Stimulated activated CD4-positive, alpha-beta T cell treated with anti-CD3 and anti-CD28 coated beads, Interleukin-1b, Interleukin-23, amount 100 ng/mL, for 48 hours (primary cell): ENCODE measurements around the gene ARFGEF2.
"Not testable (repeated sequence)": the region's sequence is repeated elsewhere in the genome, so short reads cannot be mapped to it uniquely, and the experiment has no call there.

Experiments used
- DNase-seq: peaks from one replicate; pipeline ENCODE4 v3.0.0-alpha.2; 2020

Gene ARFGEF2

DNA sequence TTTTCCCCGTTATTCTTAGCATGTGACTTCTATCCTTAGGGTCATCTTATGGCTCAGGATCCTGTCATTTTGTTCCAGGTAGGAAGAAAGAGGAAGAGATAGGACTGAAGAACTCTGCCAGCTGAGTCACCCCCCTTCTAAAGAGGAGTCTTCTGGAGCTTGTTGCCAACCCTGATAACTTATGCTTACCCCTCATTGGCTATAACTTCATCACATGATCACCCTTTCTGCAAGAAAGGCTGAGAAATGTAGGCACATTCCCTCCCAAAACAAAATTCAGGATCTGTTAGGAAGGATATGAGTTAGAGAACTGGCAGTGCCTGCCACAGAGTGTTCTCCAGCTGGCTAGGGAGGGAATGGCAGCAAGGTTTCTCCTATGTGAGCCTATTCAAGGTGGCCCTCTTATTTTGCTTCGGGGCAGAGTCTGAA lies 35.6 kb downstream of the ARFGEF2 start:
- DNase-seq: no peak

GRCh38 chr20:48957533-48957932 lies 36.0 kb downstream of the ARFGEF2 start:
- DNase-seq: no peak

DNA sequence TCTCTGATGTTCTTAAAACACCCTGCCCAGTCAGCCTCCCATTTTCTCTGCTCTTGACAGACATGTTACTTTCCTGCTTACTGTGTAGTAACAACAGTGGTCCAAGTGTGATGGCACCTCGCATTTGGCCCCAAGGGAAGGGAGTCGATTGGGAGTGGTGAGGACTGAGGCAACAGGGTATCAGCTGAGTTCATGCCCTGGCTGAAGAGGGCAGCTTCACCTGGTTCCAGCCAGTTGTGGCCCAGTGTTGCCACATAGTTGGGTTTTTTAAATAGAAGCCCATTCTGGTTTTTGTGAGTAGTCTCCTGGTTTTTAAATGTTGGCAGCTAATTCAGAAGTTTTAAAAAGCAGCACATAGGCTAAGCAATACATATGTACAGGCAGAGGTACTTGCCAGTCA lies 37.2 kb downstream of the ARFGEF2 start:
- DNase-seq: no peak

DNA sequence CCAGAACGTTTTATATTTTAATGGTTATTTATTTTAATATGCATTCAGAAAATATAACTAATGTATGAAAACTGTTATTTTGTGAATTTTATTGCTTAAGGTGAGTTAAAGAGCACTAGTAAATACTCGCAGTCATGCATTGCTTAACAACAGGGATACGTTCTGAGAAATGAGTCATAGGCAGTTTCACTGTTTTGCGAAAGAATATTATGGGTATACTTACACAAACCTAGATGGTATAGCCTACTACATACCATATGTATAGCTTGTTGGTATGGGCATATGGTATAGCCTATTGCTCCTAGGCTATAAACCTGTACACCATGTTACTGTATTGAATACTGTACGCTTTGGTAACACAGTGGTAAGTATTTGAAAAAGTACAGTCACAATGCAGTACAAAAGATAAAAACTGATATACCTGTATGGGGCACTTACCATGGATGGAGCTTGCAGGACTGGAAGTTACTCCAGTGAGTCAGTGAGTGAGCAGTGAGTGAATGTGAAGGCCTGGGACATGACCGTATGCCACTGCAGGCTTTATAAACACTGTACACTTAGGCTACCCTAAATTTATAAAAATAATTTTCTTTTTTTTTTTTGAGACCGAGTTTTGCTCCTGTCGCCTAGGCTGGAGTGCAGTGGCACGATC lies 38.5 kb downstream of the ARFGEF2 start:
- no peak for DNase-seq

DNA sequence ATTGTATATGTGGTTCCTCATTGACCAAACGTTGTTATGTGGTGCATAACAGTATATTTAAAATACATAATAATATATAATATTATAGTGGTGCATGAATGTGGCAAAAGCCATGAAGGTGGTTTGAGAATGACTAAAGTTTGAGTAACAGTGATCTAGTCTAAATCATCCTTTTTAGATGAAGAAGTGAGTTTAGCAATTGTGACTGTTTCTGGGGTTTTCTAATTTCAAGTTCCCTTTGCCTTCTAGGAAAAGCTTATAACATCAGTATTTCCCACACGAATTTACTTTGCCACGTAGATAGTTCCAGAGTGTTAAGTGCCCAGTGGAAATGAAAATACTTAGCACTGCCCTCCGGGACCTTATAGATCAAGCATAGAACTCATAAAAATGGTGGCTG lies 40.9 kb downstream of the ARFGEF2 start:
- DNase-seq: no peak

GRCh38 chr20:48962976-48963771 lies 41.7 kb downstream of the ARFGEF2 start:
- no peak for DNase-seq

- no peak for DNase-seq
Measured at GRCh38 chr20:48965189-48965910, 43.8 kb downstream of the ARFGEF2 start.

DNA sequence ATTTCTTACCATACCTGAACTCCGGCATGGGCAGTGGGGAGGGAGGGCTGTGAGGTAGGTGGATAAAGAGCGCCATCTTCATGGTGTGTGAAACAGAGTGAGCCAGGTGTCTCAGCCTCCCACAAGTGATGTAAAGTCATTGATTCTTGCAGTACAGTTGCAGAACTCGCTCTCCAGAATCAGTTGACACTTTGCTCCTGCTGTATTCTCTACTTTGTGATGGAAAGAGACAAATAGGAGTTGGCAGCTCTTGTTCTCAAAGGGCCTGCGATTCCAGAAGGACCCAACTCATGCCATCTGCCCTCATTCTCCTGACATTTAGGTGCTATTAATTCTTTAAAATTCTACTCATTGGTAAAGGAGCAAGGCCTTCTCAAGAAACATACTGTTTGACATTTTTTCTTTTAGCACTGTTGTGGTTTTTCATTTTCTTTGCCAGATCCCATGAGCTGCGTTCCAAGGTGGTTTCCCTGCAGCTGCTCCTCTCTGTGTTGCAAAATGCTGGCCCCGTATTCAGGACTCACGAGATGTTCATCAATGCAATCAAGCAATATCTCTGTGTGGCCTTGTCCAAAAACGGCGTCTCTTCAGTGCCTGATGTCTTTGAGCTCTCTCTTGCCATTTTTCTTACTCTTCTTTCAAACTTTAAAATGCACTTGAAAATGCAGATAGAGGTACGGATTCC lies 49.3 kb downstream of the ARFGEF2 start:
- DNase-seq: no peak

GRCh38 chr20:48971956-48972355 lies 50.4 kb downstream of the ARFGEF2 start:
- DNase-seq: no peak

DNA sequence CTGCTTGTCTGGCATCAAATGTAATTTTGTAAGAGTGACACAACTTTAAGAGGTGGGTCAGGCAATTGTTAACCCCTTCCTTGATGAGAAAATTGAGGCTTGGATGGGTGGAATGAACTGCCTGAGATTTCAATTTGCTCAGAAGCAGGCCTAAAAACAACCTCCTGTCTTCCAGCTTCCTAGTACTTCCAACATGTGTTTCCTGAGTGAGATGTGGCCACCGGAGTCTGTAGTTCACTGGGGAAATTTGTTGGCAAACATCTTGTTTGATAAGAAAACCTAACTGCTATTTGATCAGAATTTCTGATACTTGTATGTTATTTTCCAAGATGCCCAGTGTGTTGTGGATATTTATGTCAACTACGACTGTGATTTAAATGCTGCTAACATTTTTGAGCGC lies 51.3 kb downstream of the ARFGEF2 start:
- DNase-seq: no peak

DNA sequence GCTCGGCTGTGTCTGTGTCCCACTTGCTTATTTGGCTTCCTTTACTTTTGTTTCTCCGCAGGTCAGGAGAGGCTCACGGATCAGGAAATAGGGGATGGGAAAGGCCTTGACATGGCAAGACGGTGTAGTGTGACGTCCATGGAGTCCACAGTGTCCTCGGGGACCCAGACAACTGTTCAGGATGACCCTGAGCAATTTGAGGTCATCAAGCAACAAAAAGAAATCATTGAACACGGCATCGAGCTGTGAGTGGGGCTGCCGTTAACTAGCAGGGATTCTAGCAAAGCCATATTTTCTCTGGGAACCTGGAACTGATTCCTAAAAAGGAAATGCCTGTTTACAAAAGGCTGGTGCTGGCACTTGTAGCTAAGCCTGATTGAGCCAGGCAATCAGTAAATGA lies 54.4 kb downstream of the ARFGEF2 start:
- no peak for DNase-seq

GRCh38 chr20:48979980-48980379 lies 58.5 kb downstream of the ARFGEF2 start:
- DNase-seq: not testable (repeated sequence)

DNA sequence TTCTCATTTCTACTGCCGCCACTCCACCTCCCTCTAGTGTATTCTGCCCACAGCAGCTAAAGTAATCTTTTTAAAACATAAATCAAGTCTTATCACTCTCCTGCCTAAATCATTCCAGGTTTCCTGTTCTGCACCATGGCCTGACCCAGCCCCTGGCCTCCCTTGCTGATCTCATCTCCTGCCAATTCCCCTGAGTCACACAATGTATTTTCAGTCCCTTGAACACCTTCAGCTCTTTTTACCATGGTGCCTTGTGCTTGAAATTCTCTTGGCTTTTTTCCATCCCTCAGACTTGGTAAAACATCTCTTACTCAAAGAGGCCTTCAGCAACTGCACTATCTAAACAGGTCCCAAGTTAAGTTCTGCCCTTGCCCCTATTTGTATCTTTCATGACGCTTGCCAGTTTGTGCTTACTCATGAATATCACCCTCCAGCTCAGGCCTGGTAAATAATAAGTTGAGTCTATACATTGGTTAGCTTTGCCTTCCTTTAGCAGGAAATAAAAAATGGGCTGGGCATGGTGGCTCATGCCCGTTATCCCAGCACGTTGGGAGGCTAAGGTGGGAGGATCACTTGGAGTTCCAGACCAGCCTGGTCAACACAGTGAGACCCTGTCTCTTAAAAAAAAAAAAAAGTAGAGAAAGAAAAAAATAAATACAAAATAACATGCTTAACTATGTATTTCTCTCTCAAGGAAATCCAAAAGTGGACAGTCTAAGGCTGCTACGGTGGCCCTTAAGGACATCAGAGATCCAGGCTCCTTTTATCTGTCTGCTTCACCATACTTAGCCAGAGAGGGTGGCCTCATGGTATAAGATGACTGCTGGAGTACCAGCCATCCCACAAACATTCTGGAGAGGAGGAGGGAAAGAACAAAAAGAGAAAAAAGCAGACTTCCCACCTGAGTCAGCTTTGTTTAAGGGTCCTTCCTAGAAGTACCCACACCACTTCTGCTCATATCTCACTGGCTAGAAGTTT lies 62.2 kb downstream of the ARFGEF2 start:
- no peak for DNase-seq

GRCh38 chr20:48984575-48985219 lies 63.2 kb downstream of the ARFGEF2 start:
- DNase-seq: no peak

DNA sequence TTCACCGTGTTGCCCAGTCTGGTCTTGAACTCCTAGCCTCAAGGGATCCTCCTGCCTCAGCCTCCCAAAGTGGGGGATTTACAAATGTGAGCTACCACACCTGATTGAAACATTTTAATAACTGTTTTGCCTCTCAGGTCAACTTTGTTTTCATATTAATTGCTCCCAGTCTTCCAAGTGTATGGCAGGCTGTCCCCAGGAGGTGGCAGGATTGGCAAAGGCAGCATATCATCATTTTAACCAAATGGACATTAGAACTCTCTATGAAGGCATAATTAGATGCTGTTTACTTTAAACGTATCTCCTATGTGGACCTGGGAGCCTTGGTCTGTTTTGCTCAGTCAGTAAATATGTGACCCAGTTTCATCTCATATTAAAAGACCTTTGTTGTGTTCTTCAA lies 65.4 kb downstream of the ARFGEF2 start:
- no peak for DNase-seq

DNA sequence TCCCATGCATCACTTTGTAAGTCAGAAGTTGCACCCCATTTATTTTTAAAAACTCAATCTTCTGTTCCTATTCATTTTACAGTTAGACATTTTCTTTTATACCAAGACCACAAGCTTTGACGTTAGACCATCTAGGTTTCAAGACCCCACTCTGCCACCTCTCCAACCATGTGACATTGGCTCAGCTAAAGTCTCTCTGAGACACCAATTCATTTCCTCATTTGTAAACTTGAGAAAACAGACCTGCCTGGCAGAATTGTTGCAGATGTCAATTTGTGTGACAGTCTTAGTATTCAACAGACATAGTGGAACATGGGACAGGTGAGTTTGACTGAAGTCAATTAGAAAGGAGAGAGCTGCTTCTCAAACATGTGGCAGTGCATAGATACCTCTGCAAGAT lies 69.0 kb downstream of the ARFGEF2 start:
- DNase-seq: no peak

- DNase-seq: no peak
Measured at GRCh38 chr20:48995589-48995988, 74.1 kb downstream of the ARFGEF2 start.

- no peak for DNase-seq
Measured at GRCh38 chr20:48999890-49000870, 78.7 kb downstream of the ARFGEF2 start.

DNA sequence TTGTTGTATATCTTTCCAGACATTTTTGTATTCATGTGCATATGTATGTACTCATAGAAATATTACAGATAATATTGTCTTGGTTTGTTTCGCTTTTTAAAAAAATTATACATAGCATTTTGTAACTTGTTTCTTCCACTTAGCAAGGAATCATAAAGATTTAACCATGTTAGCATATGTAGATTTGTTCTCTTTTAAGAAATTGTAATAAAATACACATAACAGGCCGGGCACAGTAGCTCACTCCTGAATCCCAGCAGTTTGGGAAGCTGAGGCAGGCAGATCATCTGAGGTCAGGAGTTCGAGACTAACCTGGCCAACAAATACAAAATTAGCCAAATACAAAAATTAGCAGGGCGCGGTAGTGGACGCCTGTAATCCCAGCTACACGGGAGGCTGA lies 80.2 kb downstream of the ARFGEF2 start:
- no peak for DNase-seq

DNA sequence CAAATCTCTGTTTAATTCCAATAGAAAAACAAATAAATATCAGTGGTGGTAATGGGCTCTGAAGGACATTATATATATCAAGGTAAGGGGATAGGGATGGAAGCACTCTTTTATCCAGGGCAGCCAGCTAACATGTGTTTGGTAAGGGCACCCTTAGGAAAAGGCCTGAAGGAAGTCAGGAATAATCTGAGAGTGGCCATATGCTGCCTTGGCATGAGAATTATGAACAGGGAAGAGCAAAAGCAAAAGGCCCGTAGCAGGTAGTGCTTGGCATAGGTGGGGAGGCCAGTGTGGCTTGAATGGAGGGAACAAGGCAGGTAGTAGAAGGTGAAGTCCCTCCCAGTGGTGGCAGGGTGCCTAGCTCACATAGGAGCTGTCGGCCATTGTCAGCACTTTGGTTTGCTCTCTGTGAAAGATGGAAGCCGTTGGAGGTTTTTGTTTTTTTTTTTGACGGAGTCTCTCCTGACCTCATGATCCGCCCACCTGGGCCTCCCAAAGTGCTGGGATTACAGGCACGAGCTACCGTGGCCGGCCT lies 85.0 kb downstream of the ARFGEF2 start:
- no peak for DNase-seq
